ENCODE data around the gene DDX27. TPM values are rescaled to one million over a fixed set of nuclear protein-coding genes. Genes with fewer than 3 reads are reported as not detected.

DDX27 gene
- total and polyA plus RNA-seq, 2 of the 13 experiments (the other 11 are each of a cell fraction or from before 2014, with no cell fraction given) = 42.6 to 72.8 TPM

- TF ChIP-seq ZNF367 (CRISPR knock-in tag; IDR thresholded peaks at IDR 0.05; ENCODE audit: borderline replicate concordance) (no peak), SIN3A (IDR thresholded peaks at IDR 0.05; ENCODE audit: borderline replicate concordance, low read depth, low read length) (no peak), ZNF275 (CRISPR knock-in tag; IDR thresholded peaks at IDR 0.05; ENCODE audit: borderline replicate concordance) (no peak), CBX2 (IDR thresholded peaks at IDR 0.05; ENCODE audit: low read depth, low read length) (no peak), CBX2 (CRISPR knock-in tag; IDR thresholded peaks at IDR 0.05; ENCODE audit: low read depth) (no peak), ZC3H13 (CRISPR knock-in tag; IDR thresholded peaks at IDR 0.05) (no peak), ZNF263 (CRISPR knock-in tag; IDR thresholded peaks at IDR 0.05) (no peak), ZNF782 (CRISPR knock-in tag; IDR thresholded peaks at IDR 0.05; ENCODE audit: borderline replicate concordance) (no peak), FLYWCH1 (CRISPR knock-in tag; IDR thresholded peaks at IDR 0.05) (no peak)
These were observed 43.2 kb downstream of the DDX27 start (continued) for GRCh38 chr20:49262444-49262843.

- ATAC-seq (no peak), FAIRE-seq (no peak), DNase-seq (ENCODE audit: low spot score) (no peak)
- BruUV-seq (replicated peaks) = no TSS peak
- POLR2A ChIA-PET = interaction anchor here (1.2 to 2.5 kb wide), 3 partner anchors 9 to 12 kb away, joined by 3 to 8 read pairs (median 7); partner anchors contain the start of gene ZNFX1
- H3K9ac ChIP-seq (ENCODE audit: insufficient read depth, low read depth, low read length) = no peak overlapping the region
- H3K4me2 ChIP-seq (ENCODE audit: low read depth, low read length) = no peak overlapping the region
- in situ Hi-C loops (cut with HindIII; ENCODE audit: extremely low pct_ligation_motif_present, low pct_unique_long_range_greater_than_20kb) (no loop called here), intact Hi-C loops (cut with micrococcal nuclease; ENCODE audit: unreplicated experiment) (no loop called here)
- no peaks in the 10 kb centered on the region for H3K27me3 ChIP-seq (ENCODE audit: control insufficient read depth in 1 of 2, insufficient read depth in 2 of 2, low read length in 2 of 2)
- H4K20me1 ChIP-seq (ENCODE audit: insufficient read depth, low read length) = peaks cover 17% of the 10 kb centered on the region
- peaks cover 46 to 76% of the 10 kb centered on the region in 2 experiments for H3K36me3 ChIP-seq (replicated peaks in 1 of 2; ENCODE audit: control insufficient read depth in 1 of 2, insufficient read depth in 2 of 2, low read length in 2 of 2)
- peaks cover 50% of the 10 kb centered on the region for H3K4me1 ChIP-seq (ENCODE audit: insufficient read depth, low read length)
- CTCF ChIA-PET (ENCODE audit: low intra/inter-chr PET ratio, low total read pairs) = no interaction called here
- no peak overlapping the region for H3K4me3 ChIP-seq (replicated peaks in 1 of 3; ENCODE audit: insufficient read depth in 1 of 3, low read depth in 2 of 3, low read length in 3 of 3)
- H3K27ac ChIP-seq (ENCODE audit: extremely low read length, insufficient read depth, low read length) = no peak overlapping the region
- 95% methylated on average over 4 of the region's 4 CpGs for WGBS (ENCODE audit: low lambda C conversion rate)
- no peak for TF ChIP-seq KLF6 (CRISPR knock-in tag; IDR thresholded peaks at IDR 0.05)
- TF ChIP-seq ZBTB40 (IDR thresholded peaks at IDR 0.05) = peak; percentile 52
- TF ChIP-seq ZBTB40 (CRISPR knock-in tag; IDR thresholded peaks at IDR 0.05) = no peak
- TF ChIP-seq KDM5B (CRISPR knock-in tag; IDR thresholded peaks at IDR 0.05; ENCODE audit: borderline replicate concordance) = no peak
- TF ChIP-seq MAZ (IDR thresholded peaks at IDR 0.05; ENCODE audit: borderline replicate concordance, low read depth, low read length) = no peak
- no peak for TF ChIP-seq MAZ (CRISPR knock-in tag; IDR thresholded peaks at IDR 0.05; ENCODE audit: low read depth)
- no peak overlapping the region for H2AFZ ChIP-seq (ENCODE audit: low read length)
- peaks cover 44% of the 10 kb centered on the region for H3K79me2 ChIP-seq (ENCODE audit: insufficient read depth, low read length)
- H3K9me3 ChIP-seq (ENCODE audit: low read length) = no peaks in the 10 kb centered on the region
These were observed 48.1 kb downstream of the DDX27 start for GRCh38 chr20:49267327-49267726.
